ENCODE results near the gene GGTLC2.

DNA sequence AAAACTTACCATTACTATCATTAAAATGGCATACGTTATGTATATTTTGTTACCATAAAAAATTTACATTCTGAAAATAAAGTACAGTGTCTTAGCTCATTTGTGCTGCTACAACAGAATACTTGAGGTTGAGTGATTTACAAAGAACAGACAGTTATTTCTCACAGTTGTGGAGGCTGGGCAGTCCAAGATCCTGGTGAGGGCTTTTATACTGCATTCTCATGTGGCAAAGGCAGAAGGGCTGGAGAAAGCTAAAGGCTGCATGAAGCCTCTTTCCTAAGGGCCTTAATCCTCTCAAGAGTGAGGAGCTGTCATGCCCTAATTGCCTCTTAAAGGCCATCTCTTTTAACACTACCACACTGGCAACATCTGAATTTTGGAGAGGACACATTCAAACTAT lies 13.3 kb downstream of the GGTLC2 start:
- TF ChIP-seq, protein P1, sequence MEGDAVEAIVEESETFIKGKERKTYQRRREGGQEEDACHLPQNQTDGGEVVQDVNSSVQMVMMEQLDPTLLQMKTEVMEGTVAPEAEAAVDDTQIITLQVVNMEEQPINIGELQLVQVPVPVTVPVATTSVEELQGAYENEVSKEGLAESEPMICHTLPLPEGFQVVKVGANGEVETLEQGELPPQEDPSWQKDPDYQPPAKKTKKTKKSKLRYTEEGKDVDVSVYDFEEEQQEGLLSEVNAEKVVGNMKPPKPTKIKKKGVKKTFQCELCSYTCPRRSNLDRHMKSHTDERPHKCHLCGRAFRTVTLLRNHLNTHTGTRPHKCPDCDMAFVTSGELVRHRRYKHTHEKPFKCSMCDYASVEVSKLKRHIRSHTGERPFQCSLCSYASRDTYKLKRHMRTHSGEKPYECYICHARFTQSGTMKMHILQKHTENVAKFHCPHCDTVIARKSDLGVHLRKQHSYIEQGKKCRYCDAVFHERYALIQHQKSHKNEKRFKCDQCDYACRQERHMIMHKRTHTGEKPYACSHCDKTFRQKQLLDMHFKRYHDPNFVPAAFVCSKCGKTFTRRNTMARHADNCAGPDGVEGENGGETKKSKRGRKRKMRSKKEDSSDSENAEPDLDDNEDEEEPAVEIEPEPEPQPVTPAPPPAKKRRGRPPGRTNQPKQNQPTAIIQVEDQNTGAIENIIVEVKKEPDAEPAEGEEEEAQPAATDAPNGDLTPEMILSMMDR (IDR thresholded peaks at IDR 0.05; ENCODE audit: insufficient read depth, low read length, poor library complexity, severe bottlenecking), result no peak
- no peak for TF ChIP-seq EZH2phosphoT487 (conservative IDR thresholded peaks at IDR 0.05; ENCODE audit: low read length)

All from SU-DHL-6 (cell line).